ENCODE measurements around the gene LRP2. TPM values are rescaled to one million over a fixed set of nuclear protein-coding genes. Genes with fewer than 3 reads are reported as not detected.

LRP2 gene
- total and polyA plus RNA-seq, 2 experiments from 2014 or later: 0.68 to 2.7 TPM

GRCh38 chr2:169354244-169354643 is 8.1 kb downstream of the LRP2 start (continued):
- TF ChIP-seq JUNB (IDR thresholded peaks at IDR 0.05; ENCODE audit: unreplicated experiment): no peak
- no peak for TF ChIP-seq POLR2AphosphoS5 (IDR thresholded peaks at IDR 0.05; ENCODE audit: low read depth)
- TF ChIP-seq, protein P1, sequence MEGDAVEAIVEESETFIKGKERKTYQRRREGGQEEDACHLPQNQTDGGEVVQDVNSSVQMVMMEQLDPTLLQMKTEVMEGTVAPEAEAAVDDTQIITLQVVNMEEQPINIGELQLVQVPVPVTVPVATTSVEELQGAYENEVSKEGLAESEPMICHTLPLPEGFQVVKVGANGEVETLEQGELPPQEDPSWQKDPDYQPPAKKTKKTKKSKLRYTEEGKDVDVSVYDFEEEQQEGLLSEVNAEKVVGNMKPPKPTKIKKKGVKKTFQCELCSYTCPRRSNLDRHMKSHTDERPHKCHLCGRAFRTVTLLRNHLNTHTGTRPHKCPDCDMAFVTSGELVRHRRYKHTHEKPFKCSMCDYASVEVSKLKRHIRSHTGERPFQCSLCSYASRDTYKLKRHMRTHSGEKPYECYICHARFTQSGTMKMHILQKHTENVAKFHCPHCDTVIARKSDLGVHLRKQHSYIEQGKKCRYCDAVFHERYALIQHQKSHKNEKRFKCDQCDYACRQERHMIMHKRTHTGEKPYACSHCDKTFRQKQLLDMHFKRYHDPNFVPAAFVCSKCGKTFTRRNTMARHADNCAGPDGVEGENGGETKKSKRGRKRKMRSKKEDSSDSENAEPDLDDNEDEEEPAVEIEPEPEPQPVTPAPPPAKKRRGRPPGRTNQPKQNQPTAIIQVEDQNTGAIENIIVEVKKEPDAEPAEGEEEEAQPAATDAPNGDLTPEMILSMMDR (conservative IDR thresholded peaks at IDR 0.05; ENCODE audit: low read depth in 2 of 2): no peak
- no peak for TF ChIP-seq EZH2phosphoT487 (IDR thresholded peaks at IDR 0.05; ENCODE audit: unreplicated experiment)
- no peak for TF ChIP-seq CREB1 (CRISPR knock-in tag; IDR thresholded peaks at IDR 0.05; ENCODE audit: low read depth)
- no peak for TF ChIP-seq ZNF331 (CRISPR knock-in tag; IDR thresholded peaks at IDR 0.05; ENCODE audit: low read depth)
- TF ChIP-seq ETS1 (IDR thresholded peaks at IDR 0.05): no peak
- TF ChIP-seq ZNF114 (CRISPR knock-in tag; IDR thresholded peaks at IDR 0.05): no peak

DNA sequence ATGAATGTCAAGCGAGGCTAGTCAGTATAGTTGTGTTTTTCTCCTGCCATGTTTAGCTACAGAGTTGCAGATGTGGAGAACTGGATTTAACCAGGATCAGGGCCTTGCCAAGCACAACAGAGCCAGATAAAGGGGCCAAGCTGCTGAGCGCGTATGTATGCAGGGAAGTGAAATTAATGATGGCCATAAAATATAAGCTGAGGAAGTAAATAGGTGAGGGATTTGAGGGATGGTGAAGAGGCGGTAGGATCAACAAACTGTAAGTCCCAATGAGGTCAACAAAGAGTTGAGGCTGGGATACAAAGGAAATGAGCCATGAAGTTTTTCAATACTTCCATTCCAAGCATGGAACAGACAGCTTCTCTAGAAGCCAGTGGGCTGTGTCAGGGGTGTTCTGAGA is 10.6 kb downstream of the LRP2 start:
- Histone ChIP-seq H3K4me3 (no peak overlapping the region), H3K36me3 (ENCODE audit: insufficient read depth) (no peaks in the 10 kb centered on the region), H3K4me1 (ENCODE audit: insufficient read depth) (no peaks in the 10 kb centered on the region), H3K79me2 (replicated peaks; ENCODE audit: insufficient read depth) (no peaks in the 10 kb centered on the region), H3K27me3 (ENCODE audit: insufficient read depth) (no peaks in the 10 kb centered on the region), H3K4me2 (no peak overlapping the region), H2AFZ (no peak overlapping the region), H3K9me2 (ENCODE audit: insufficient read depth) (0 out of 2 replicates have a peak, but pooled peaks cover 12% of the 10 kb centered on the region), H3K27ac (ENCODE audit: low read depth) (no peak overlapping the region), H3F3A (replicated peaks; ENCODE audit: low read depth) (no peaks in the 10 kb centered on the region), H4K20me1 (replicated peaks; ENCODE audit: insufficient read depth) (no peaks in the 10 kb centered on the region)
- H3K36me3 Mint-ChIP-seq (ENCODE audit: low read depth): no peaks in the 10 kb centered on the region
- no peak overlapping the region for H3K4me3 Mint-ChIP-seq
- DNase-seq (ENCODE audit: low spot score) (no peak), ATAC-seq (no peak)
- no peaks in the 10 kb centered on the region for H3K27me3 Mint-ChIP-seq (ENCODE audit: insufficient read depth, low read depth, poor library complexity)
- H3K4me1 Mint-ChIP-seq: no peaks in the 10 kb centered on the region
- no peaks in the 10 kb centered on the region for H3K9me3 Mint-ChIP-seq
- no peak overlapping the region for H3K27ac Mint-ChIP-seq
- no peak for TF ChIP-seq EZH2phosphoT487 (IDR thresholded peaks at IDR 0.05; ENCODE audit: unreplicated experiment)
- TF ChIP-seq, protein P1 (conservative IDR thresholded peaks at IDR 0.05; ENCODE audit: low read depth in 2 of 2): no peak
- TF ChIP-seq ETS1 (IDR thresholded peaks at IDR 0.05): no peak
- TF ChIP-seq CREB1 (CRISPR knock-in tag; IDR thresholded peaks at IDR 0.05; ENCODE audit: low read depth): no peak
- TF ChIP-seq, protein P2, sequence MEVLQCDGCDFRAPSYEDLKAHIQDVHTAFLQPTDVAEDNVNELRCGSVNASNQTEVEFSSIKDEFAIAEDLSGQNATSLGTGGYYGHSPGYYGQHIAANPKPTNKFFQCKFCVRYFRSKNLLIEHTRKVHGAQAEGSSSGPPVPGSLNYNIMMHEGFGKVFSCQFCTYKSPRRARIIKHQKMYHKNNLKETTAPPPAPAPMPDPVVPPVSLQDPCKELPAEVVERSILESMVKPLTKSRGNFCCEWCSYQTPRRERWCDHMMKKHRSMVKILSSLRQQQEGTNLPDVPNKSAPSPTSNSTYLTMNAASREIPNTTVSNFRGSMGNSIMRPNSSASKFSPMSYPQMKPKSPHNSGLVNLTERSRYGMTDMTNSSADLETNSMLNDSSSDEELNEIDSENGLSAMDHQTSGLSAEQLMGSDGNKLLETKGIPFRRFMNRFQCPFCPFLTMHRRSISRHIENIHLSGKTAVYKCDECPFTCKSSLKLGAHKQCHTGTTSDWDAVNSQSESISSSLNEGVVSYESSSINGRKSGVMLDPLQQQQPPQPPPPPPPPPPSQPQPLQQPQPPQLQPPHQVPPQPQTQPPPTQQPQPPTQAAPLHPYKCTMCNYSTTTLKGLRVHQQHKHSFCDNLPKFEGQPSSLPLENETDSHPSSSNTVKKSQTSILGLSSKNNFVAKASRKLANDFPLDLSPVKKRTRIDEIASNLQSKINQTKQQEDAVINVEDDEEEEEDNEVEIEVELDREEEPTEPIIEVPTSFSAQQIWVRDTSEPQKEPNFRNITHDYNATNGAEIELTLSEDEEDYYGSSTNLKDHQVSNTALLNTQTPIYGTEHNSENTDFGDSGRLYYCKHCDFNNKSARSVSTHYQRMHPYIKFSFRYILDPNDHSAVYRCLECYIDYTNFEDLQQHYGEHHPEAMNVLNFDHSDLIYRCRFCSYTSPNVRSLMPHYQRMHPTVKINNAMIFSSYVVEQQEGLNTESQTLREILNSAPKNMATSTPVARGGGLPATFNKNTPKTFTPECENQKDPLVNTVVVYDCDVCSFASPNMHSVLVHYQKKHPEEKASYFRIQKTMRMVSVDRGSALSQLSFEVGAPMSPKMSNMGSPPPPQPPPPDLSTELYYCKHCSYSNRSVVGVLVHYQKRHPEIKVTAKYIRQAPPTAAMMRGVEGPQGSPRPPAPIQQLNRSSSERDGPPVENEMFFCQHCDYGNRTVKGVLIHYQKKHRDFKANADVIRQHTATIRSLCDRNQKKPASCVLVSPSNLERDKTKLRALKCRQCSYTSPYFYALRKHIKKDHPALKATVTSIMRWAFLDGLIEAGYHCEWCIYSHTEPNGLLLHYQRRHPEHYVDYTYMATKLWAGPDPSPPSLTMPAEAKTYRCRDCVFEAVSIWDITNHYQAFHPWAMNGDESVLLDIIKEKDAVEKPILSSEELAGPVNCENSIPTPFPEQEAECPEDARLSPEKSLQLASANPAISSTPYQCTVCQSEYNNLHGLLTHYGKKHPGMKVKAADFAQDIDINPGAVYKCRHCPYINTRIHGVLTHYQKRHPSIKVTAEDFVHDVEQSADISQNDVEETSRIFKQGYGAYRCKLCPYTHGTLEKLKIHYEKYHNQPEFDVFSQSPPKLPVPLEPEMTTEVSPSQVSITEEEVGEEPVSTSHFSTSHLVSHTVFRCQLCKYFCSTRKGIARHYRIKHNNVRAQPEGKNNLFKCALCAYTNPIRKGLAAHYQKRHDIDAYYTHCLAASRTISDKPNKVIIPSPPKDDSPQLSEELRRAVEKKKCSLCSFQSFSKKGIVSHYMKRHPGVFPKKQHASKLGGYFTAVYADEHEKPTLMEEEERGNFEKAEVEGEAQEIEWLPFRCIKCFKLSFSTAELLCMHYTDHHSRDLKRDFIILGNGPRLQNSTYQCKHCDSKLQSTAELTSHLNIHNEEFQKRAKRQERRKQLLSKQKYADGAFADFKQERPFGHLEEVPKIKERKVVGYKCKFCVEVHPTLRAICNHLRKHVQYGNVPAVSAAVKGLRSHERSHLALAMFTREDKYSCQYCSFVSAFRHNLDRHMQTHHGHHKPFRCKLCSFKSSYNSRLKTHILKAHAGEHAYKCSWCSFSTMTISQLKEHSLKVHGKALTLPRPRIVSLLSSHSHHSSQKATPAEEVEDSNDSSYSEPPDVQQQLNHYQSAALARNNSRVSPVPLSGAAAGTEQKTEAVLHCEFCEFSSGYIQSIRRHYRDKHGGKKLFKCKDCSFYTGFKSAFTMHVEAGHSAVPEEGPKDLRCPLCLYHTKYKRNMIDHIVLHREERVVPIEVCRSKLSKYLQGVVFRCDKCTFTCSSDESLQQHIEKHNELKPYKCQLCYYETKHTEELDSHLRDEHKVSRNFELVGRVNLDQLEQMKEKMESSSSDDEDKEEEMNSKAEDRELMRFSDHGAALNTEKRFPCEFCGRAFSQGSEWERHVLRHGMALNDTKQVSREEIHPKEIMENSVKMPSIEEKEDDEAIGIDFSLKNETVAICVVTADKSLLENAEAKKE (CRISPR knock-in tag; IDR thresholded peaks at IDR 0.05): no peak
- no peak for TF ChIP-seq NANOG (IDR thresholded peaks at IDR 0.05; ENCODE audit: borderline replicate concordance)

Measured in GM23338 (cell line).